ENCODE data around the gene KCNQ5.
"Not testable (repeated sequence)": the region's sequence is repeated elsewhere in the genome, so short reads cannot be mapped to it uniquely, and the experiment has no call there.

Gene KCNQ5

DNA sequence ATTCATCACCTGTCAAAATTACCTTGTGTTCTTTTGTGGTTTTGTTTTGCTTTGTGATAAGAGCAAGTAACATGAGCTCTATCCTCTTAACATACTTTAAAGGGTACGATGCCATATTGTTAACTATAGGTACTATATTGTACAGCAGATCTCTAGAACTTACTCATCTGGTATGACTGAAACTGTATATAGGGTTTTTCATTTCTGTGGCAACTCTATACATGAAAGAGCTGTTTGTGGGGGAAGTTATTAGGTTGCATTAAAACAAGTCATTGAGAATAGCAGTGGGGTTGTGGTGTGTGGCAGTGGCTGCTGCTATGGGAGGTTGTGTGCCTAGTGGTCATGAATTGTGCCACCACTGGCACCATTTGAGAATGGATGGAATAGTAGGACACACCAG, 268.4 kb downstream of the KCNQ5 start:
- H3K27ac ChIP-seq = no peak overlapping the region
- no peak overlapping the region for H3K9ac ChIP-seq
- no peaks in the 10 kb centered on the region for H3K4me1 ChIP-seq
- H3K4me2 ChIP-seq = no peak overlapping the region
- H3K9me3 ChIP-seq = peaks cover 20% of the 10 kb centered on the region
- no peaks in the 10 kb centered on the region for H3K27me3 ChIP-seq
- no peaks in the 10 kb centered on the region for H4K20me1 ChIP-seq
- no peak for TF ChIP-seq Cebpa-rat (IDR thresholded peaks at IDR 0.05)
- peaks cover 27% of the 10 kb centered on the region for H3K36me3 ChIP-seq
- no peak overlapping the region for H3K4me3 ChIP-seq

DNA sequence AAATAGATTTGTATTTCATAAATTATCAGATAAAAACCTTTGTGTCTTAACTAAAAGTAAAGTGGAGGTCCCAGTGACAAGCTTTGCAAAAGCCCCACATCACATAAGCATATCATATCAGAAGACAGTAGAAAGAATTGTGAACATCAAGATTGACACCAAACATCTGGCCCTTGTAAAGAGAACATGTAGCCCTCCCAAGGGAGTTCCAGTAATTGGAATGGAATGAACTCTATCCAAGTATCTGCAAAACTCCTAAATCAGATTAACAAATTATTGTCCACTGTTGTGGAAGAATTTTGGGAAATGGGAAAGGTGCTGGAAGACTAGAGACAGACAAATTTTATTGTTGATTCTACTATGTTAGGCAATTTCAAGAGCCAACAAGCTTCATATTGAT, 268.8 kb downstream of the KCNQ5 start:
- no peak overlapping the region for H3K4me3 ChIP-seq
- H3K36me3 ChIP-seq = peaks cover 23% of the 10 kb centered on the region
- TF ChIP-seq Cebpa-rat (IDR thresholded peaks at IDR 0.05) = no peak
- H3K27ac ChIP-seq = no peak overlapping the region
- H3K4me2 ChIP-seq = no peak overlapping the region
- no peaks in the 10 kb centered on the region for H3K27me3 ChIP-seq
- peaks cover 15% of the 10 kb centered on the region for H3K9me3 ChIP-seq
- no peak overlapping the region for H3K9ac ChIP-seq
- no peaks in the 10 kb centered on the region for H3K4me1 ChIP-seq
- no peaks in the 10 kb centered on the region for H4K20me1 ChIP-seq

DNA sequence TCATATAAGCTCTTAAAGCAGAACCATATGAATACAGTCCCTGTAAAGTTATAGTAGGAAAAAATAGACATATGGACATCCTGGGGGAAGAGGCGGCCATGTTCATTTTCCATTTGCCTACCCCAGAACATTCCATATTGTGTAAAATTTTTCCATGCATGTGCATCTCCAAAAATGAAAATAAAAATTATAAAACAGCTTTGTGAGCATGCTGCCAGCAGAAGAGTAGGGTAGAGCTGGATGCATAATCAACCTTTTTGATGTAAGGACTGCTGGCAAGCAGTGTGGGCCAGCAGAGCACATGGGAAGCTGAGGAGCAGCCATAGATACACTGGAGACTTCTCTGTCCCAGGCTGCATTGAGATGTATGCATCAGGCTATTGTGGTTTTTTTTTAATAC, 271.0 kb downstream of the KCNQ5 start:
- no peak for TF ChIP-seq Cebpa-rat (IDR thresholded peaks at IDR 0.05)
- H3K9me3 ChIP-seq = peaks cover 16% of the 10 kb centered on the region
- H3K4me3 ChIP-seq = no peak overlapping the region
- H3K27me3 ChIP-seq = no peaks in the 10 kb centered on the region
- no peak overlapping the region for H3K27ac ChIP-seq
- H3K4me2 ChIP-seq = no peak overlapping the region
- H4K20me1 ChIP-seq = no peaks in the 10 kb centered on the region
- H3K36me3 ChIP-seq = peaks cover 27% of the 10 kb centered on the region
- no peak overlapping the region for H3K9ac ChIP-seq
- no peaks in the 10 kb centered on the region for H3K4me1 ChIP-seq

GRCh38 chr6:72894091-72894490, 272.2 kb downstream of the KCNQ5 start:
- H3K4me1 ChIP-seq = no peaks in the 10 kb centered on the region
- no peak overlapping the region for H3K9ac ChIP-seq
- peaks cover 27% of the 10 kb centered on the region for H3K36me3 ChIP-seq
- no peak for TF ChIP-seq Cebpa-rat (IDR thresholded peaks at IDR 0.05)
- no peaks in the 10 kb centered on the region for H3K27me3 ChIP-seq
- no peak overlapping the region for H3K4me2 ChIP-seq
- no peaks in the 10 kb centered on the region for H4K20me1 ChIP-seq
- H3K4me3 ChIP-seq = no peak overlapping the region
- H3K27ac ChIP-seq = no peak overlapping the region
- peaks cover 28% of the 10 kb centered on the region for H3K9me3 ChIP-seq

DNA sequence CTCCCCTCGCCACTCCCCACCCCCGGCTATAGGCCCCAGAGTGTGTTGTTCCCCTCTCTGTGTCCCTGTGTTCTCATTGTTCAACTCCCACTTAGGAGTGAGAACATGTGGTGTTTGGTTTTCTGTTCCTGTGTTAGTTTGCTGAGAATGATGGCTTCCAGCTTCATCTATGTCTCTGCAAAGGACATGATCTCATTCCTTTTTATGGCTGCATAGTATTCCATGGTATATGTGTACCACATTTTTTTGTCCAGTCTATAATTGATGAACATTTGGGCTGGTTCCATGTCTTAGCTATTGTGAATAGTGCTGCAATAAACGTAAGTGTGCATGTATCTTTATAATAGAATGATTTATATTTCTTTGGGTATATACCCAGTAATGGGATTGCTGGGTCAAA, 276.4 kb downstream of the KCNQ5 start:
- not testable (repeated sequence) for H3K9ac ChIP-seq, H3K4me3 ChIP-seq, H3K27me3 ChIP-seq, H3K4me1 ChIP-seq, H3K4me2 ChIP-seq, H4K20me1 ChIP-seq, H3K27ac ChIP-seq
- H3K36me3 ChIP-seq = peaks cover 20% of the 10 kb centered on the region
- H3K9me3 ChIP-seq = peaks cover 35% of the 10 kb centered on the region

- peaks cover 11% of the 10 kb centered on the region for H3K9me3 ChIP-seq
- H3K4me1 ChIP-seq = peaks cover 4% of the 10 kb centered on the region
- 0 out of 2 replicates have a peak, but pooled peaks cover 9% of the 10 kb centered on the region for H3K36me3 ChIP-seq
- no peak overlapping the region for H3K4me3 ChIP-seq
- no peak for TF ChIP-seq Cebpa-rat (IDR thresholded peaks at IDR 0.05)
- H3K9ac ChIP-seq = no peak overlapping the region
- no peak overlapping the region for H3K27ac ChIP-seq
- H3K27me3 ChIP-seq = no peaks in the 10 kb centered on the region
- no peak overlapping the region for H3K4me2 ChIP-seq
- peaks cover 22% of the 10 kb centered on the region for H4K20me1 ChIP-seq
Measured at GRCh38 chr6:72905705-72906478, 284.0 kb downstream of the KCNQ5 start.

- peak overlapping the region; percentile 55 for H3K4me2 ChIP-seq
- H3K4me3 ChIP-seq = no peak overlapping the region
- H4K20me1 ChIP-seq = peaks cover 30% of the 10 kb centered on the region; the same call in 1 of the 2 replicates
- peaks cover 20% of the 10 kb centered on the region for H3K4me1 ChIP-seq
- no peaks in the 10 kb centered on the region for H3K9me3 ChIP-seq
- H3K27ac ChIP-seq = 0 out of 2 replicates have a peak overlapping the region, but pooled peaks have one; percentile 14
- no peaks in the 10 kb centered on the region for H3K27me3 ChIP-seq
- H3K9ac ChIP-seq = no peak overlapping the region
- H3K36me3 ChIP-seq = 0 out of 2 replicates have a peak, but pooled peaks cover 3% of the 10 kb centered on the region
- TF ChIP-seq Cebpa-rat (IDR thresholded peaks at IDR 0.05) = no peak
Measured at GRCh38 chr6:72911463-72912155, 289.7 kb downstream of the KCNQ5 start.

GRCh38 chr6:72913797-72914196, 291.9 kb downstream of the KCNQ5 start:
- Histone ChIP-seq H3K4me3 (no peak overlapping the region), H3K9ac (no peak overlapping the region), H4K20me1 (peaks cover 25% of the 10 kb centered on the region; the same call in 1 of the 2 replicates), H3K4me2 (no peak overlapping the region), H3K36me3 (0 out of 2 replicates have a peak, but pooled peaks cover 3% of the 10 kb centered on the region), H3K27ac (no peak overlapping the region), H3K9me3 (no peaks in the 10 kb centered on the region), H3K4me1 (peaks cover 20% of the 10 kb centered on the region), H3K27me3 (no peaks in the 10 kb centered on the region)
- no peak for TF ChIP-seq Cebpa-rat (IDR thresholded peaks at IDR 0.05)

DNA sequence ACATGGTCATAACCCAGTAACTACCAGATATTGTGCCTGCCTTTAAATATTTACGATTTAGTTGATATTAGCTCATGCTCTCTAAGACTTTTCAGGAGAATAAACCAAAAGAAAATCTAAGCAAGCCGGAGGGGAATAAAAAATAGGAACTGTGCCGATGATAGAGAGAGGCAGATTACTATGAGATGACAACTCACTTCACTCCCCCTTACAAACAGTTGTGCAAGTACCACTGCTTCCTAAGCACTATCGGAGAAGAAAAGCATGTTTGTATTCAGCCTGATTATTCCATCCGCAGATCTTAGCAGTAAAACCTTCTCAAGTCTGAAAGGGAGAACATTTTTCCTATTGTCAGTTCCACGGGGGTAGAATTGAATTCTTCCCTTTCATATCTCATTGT, 294.4 kb downstream of the KCNQ5 start:
- no peak overlapping the region for H3K4me2 ChIP-seq
- peaks cover 17% of the 10 kb centered on the region; the same call in 1 of the 2 replicates for H4K20me1 ChIP-seq
- no peak overlapping the region for H3K4me3 ChIP-seq
- TF ChIP-seq Cebpa-rat (IDR thresholded peaks at IDR 0.05) = no peak
- no peaks in the 10 kb centered on the region for H3K27me3 ChIP-seq
- no peak overlapping the region for H3K27ac ChIP-seq
- H3K9ac ChIP-seq = no peak overlapping the region
- H3K9me3 ChIP-seq = no peaks in the 10 kb centered on the region
- H3K4me1 ChIP-seq = peaks cover 12% of the 10 kb centered on the region
- no peaks in the 10 kb centered on the region for H3K36me3 ChIP-seq

DNA sequence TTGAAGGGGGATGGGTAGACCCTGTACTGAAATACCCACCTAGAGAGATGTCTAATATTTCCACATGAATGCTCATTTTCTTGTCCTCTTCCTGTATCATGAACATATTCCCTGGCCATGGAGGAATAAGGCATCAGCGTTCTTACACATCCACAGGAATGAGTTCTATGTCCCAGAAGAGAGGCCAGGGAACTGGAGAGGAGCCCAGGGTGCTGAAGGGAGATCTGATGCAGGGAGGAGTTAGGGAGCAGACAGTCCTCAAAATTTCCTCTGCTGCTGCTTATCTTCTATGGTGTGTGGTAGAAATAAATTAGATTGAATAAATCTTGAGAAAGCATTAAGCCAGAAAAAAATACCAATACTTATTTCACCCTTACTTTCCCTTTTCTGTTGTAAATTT, 295.0 kb downstream of the KCNQ5 start:
- Histone ChIP-seq H3K36me3 (no peaks in the 10 kb centered on the region), H3K9ac (no peak overlapping the region)
- TF ChIP-seq Cebpa-rat (IDR thresholded peaks at IDR 0.05) = no peak

More for the DNA sequence above, 295.0 kb downstream of the KCNQ5 start:
- H3K27me3 ChIP-seq = no peaks in the 10 kb centered on the region
- no peaks in the 10 kb centered on the region for H3K9me3 ChIP-seq
- peaks cover 11% of the 10 kb centered on the region; the same call in 1 of the 2 replicates for H4K20me1 ChIP-seq
- no peak overlapping the region for H3K4me3 ChIP-seq
- no peak overlapping the region for H3K4me2 ChIP-seq
- no peak overlapping the region for H3K27ac ChIP-seq
- peaks cover 6% of the 10 kb centered on the region for H3K4me1 ChIP-seq
